GM21737 (cell line): ENCODE data around the gene CLIC3.
A peak's percentile ranks its signal among the peaks of the same experiment; 100 is the strongest.

Experiments used
- ATAC-seq: cut with Tn5 transposase; IDR thresholded peaks from one replicate; pipeline ENCODE4 v1.9.1; 2021; ENCODE audit warnings: mild to moderate bottlenecking, moderate library complexity; ENCODE audit not compliant: unreplicated experiment

The CLIC3 gene

GRCh38 chr9:136955202-136955942 is 41.0 kb downstream of the CLIC3 start:
- ATAC-seq, result no peak

- ATAC-seq, result no peak
Observed at GRCh38 chr9:136954270-136955083, 41.9 kb downstream of the CLIC3 start.

- ATAC-seq, result no peak
Observed at GRCh38 chr9:136953771-136954269, 42.5 kb downstream of the CLIC3 start.

GRCh38 chr9:136952876-136953770 is 43.2 kb downstream of the CLIC3 start:
- no peak for ATAC-seq

- ATAC-seq, result no peak
Observed at GRCh38 chr9:136952321-136952850, 44.0 kb downstream of the CLIC3 start.

GRCh38 chr9:136951541-136952320 is 44.6 kb downstream of the CLIC3 start, which contains the start of gene LCN12:
LCN12 (plus strand) TSS chr9:136952273; CDS start chr9:136952328, 55 bp downstream.
- ATAC-seq, result no peak

GRCh38 chr9:136950656-136951276 is 45.6 kb downstream of the CLIC3 start:
- no peak for ATAC-seq

- ATAC-seq, result peak; percentile 72
Observed at GRCh38 chr9:136949817-136950655, 46.3 kb downstream of the CLIC3 start.

GRCh38 chr9:136949239-136949816 is 47.0 kb downstream of the CLIC3 start:
- no peak for ATAC-seq

- ATAC-seq, result no peak
Observed at GRCh38 chr9:136947955-136948510, 48.3 kb downstream of the CLIC3 start.

GRCh38 chr9:136947028-136947891 is 49.1 kb downstream of the CLIC3 start:
- ATAC-seq, result no peak

- ATAC-seq, result no peak
Observed at GRCh38 chr9:136946228-136947027, 49.9 kb downstream of the CLIC3 start.

- no peak for ATAC-seq
Observed at GRCh38 chr9:136945333-136946227, 50.8 kb downstream of the CLIC3 start.
